G401 (cell line): ENCODE results near the gene C1orf52. TPM values are rescaled to one million over a fixed set of nuclear protein-coding genes. Genes with fewer than 3 reads are reported as not detected.

ENCODE experiments used
- DNase-seq: peaks from one replicate; pipeline ENCODE4 v3.0.0-alpha.2; 2015; ENCODE audit warnings: low spot score
- in situ Hi-C: cut with HindIII; loops from 2 replicates; pipeline ENCODE4 v1.10.0; 2016; ENCODE audit warnings: low sequenced_read_pairs, mixed read lengths
- total RNA-seq: library from RNA; depleted of rRNA; stranded (reverse); fragments of >200 nt; shearing (Covaris generic); gene quantifications from 2 replicates; pipeline ENCODE4 v1.2.3, GENCODE V29; 2014; rRNA removed

The C1orf52 gene
- total RNA-seq, 1 experiment from 2014 or later = 23.2 TPM

- in situ Hi-C loops = no loop called here
- DNase-seq = no peak
Observed at GRCh38 chr1:85202864-85203255, 56.6 kb downstream of the C1orf52 start.

GRCh38 chr1:85202092-85202863 is 57.2 kb downstream of the C1orf52 start:
- in situ Hi-C loops = no loop called here

GRCh38 chr1:85201340-85202091 is 57.9 kb downstream of the C1orf52 start:
- in situ Hi-C loops = no loop called here
- DNase-seq = no peak

More at GRCh38 chr1:85202092-85202863, 57.2 kb downstream of the C1orf52 start:
- no peak for DNase-seq

GRCh38 chr1:85200463-85201339 is 58.8 kb downstream of the C1orf52 start, which contains the start of gene SYDE2:
TSS of gene SYDE2 (minus strand) at chr1:85201016. CDS start at chr1:85200996, 20 bp downstream.
- no peak for DNase-seq
- in situ Hi-C loops = no loop called here

Other genes with a start within 250 kb of the C1orf52 start
- not detected in 2 replicates for gene MCOLN3, start 211.2 kb downstream of the C1orf52 start, total RNA-seq
- 9.2 and 12.0 TPM in 2 replicates for gene SYDE2, start 58.6 kb downstream of the C1orf52 start, total RNA-seq
- 6.7 and 7.9 TPM in 2 replicates for gene BCL10, start 17.0 kb upstream of the C1orf52 start, total RNA-seq
- gene DDAH1, start 205.5 kb upstream of the C1orf52 start, total RNA-seq = 38.1 and 47.8 TPM in 2 replicates